Left ventricle myocardium inferior (tissue), 1 donor: ENCODE results near the gene ANKRD13C. TPM values are rescaled to one million over a fixed set of nuclear protein-coding genes. Genes with fewer than 3 reads are reported as not detected.

Experiments
- DNase-seq: peaks from one replicate; pipeline ENCODE4 v3.0.0-alpha.2; 2020
- H3K27ac ChIP-seq: fragments of 200-600 bp; replicated peaks from 2 replicates; pipeline ENCODE4 v1.8.0; 2021
- H3K27me3 ChIP-seq: fragments of 200-600 bp; 2 replicates; pipeline ENCODE4 v1.8.0; 2021; ENCODE audit warnings: low read depth
- H3K36me3 ChIP-seq: fragments of 200-600 bp; 2 replicates; pipeline ENCODE4 v1.8.0; 2021
- H3K4me1 ChIP-seq: fragments of 200-600 bp; 2 replicates; pipeline ENCODE4 v1.8.0; 2021
- H3K4me3 ChIP-seq: fragments of 200-600 bp; 2 replicates; pipeline ENCODE4 v1.8.0; 2021; ENCODE audit warnings: mild to moderate bottlenecking, moderate library complexity
- H3K9me3 ChIP-seq: fragments of 200-600 bp; replicated peaks from 2 replicates; pipeline ENCODE4 v1.8.0; 2021
- CTCF ChIP-seq: fragments of 200-600 bp; IDR thresholded peaks from 2 replicates; pipeline ENCODE4 v1.8.0; 2021; ENCODE audit warnings: antibody characterized with exemption, mild to moderate bottlenecking, borderline replicate concordance
- intact Hi-C: fragments of 100-400 bp; cut with micrococcal nuclease; formaldehyde crosslinking; loops from one replicate; pipeline ENCODE4 v1.11.0; 2022
- long read RNA-seq: library from polyadenylated mRNA; unstranded; transcript quantifications from one replicate; pipeline ENCODE4 v2.0.0, GENCODE V29; 2021
- total RNA-seq: library from RNA; stranded (reverse); fragmentation: NEBNext Ultra II Directional; extraction: Animal tissue kit (Norgen Biotek cat#: 25700); gene quantifications from one replicate; pipeline ENCODE4 v1.2.1, GENCODE V29; 2021
- donor health status: DM: no; HTN: yes; CAD: no; lungs with severe emphysema.

The ANKRD13C gene
- total RNA-seq = 9.5 TPM
- long read RNA-seq, full-length matches to known transcripts = 8 of 10 reads
- long read RNA-seq, partial matches to known transcripts = 0 of 10 reads
- long read RNA-seq, other reads (novel, unspliced or antisense) = 2 of 10 reads

GRCh38 chr1:70354332-70355110, at the start of gene ANKRD13C:
Gene ANKRD13C, minus strand, starts transcription at chr1:70354722. Its CDS starts 314 bp downstream, at chr1:70354408.
- H3K4me1 ChIP-seq = peaks cover 65% of the 10 kb centered on the region
- intact Hi-C loops = no loop called here
- no peak for TF ChIP-seq CTCF

GRCh38 chr1:70403759-70404158, 49.2 kb upstream of the ANKRD13C start:
- intact Hi-C loops = no loop called here

More at GRCh38 chr1:70354332-70355110, at the start of gene ANKRD13C:
- Histone ChIP-seq H3K36me3 (peaks cover 13% of the 10 kb centered on the region), H3K27me3 (no peaks in the 10 kb centered on the region), H3K9me3 (no peaks in the 10 kb centered on the region), H3K4me3 (peak within 1 kb of the TSS; percentile 89), H3K27ac (peak within 1 kb of the TSS; percentile 94)
- DNase-seq = peak; percentile 93

GRCh38 chr1:70401974-70402373, 47.5 kb upstream of the ANKRD13C start:
- intact Hi-C loops = no loop called here
- no peaks in the 10 kb centered on the region for H3K4me1 ChIP-seq
- DNase-seq = no peak
- H3K9me3 ChIP-seq = no peaks in the 10 kb centered on the region
- no peaks in the 10 kb centered on the region for H3K27me3 ChIP-seq
- no peak overlapping the region for H3K27ac ChIP-seq
- H3K4me3 ChIP-seq = no peak overlapping the region
- H3K36me3 ChIP-seq = no peaks in the 10 kb centered on the region
- no peak for TF ChIP-seq CTCF

More at GRCh38 chr1:70403759-70404158, 49.2 kb upstream of the ANKRD13C start:
- TF ChIP-seq CTCF = no peak
- no peak overlapping the region for H3K27ac ChIP-seq
- no peak for DNase-seq
- H3K9me3 ChIP-seq = no peaks in the 10 kb centered on the region
- no peaks in the 10 kb centered on the region for H3K4me1 ChIP-seq
- no peaks in the 10 kb centered on the region for H3K36me3 ChIP-seq
- no peak overlapping the region for H3K4me3 ChIP-seq
- no peaks in the 10 kb centered on the region for H3K27me3 ChIP-seq

- Histone ChIP-seq H3K27ac (no peak overlapping the region), H3K9me3 (no peaks in the 10 kb centered on the region), H3K4me1 (no peaks in the 10 kb centered on the region), H3K27me3 (no peaks in the 10 kb centered on the region), H3K36me3 (no peaks in the 10 kb centered on the region), H3K4me3 (no peak overlapping the region)
- DNase-seq = no peak
- intact Hi-C loops = no loop called here
- TF ChIP-seq CTCF = no peak
Observed at GRCh38 chr1:70400335-70400734, 45.8 kb upstream of the ANKRD13C start.

GRCh38 chr1:70397013-70397412, 42.5 kb upstream of the ANKRD13C start:
- TF ChIP-seq CTCF = no peak
- H3K4me1 ChIP-seq = no peaks in the 10 kb centered on the region
- no peak overlapping the region for H3K27ac ChIP-seq
- H3K4me3 ChIP-seq = no peak overlapping the region
- no peak for DNase-seq
- H3K27me3 ChIP-seq = no peaks in the 10 kb centered on the region
- no peaks in the 10 kb centered on the region for H3K9me3 ChIP-seq
- H3K36me3 ChIP-seq = no peaks in the 10 kb centered on the region
- intact Hi-C loops = no loop called here
